ENCODE data around the gene ABHD8.
"Not testable (repeated sequence)": the region's sequence is repeated elsewhere in the genome, so short reads cannot be mapped to it uniquely, and the experiment has no call there.

ABHD8 gene

GRCh38 chr19:17303940-17304267 lies 679 bp upstream of the ABHD8 start:
- Mint-ChIP-seq H3K27ac (no peak overlapping the region), H3K27me3 (no peaks in the 10 kb centered on the region), H3K4me3 (peak overlapping the region; percentile 70), H3K9me3 (no peaks in the 10 kb centered on the region), H3K36me3 (ENCODE audit: low read depth) (peaks cover 19% of the 10 kb centered on the region), H3K4me1 (ENCODE audit: low read depth) (peaks cover 38% of the 10 kb centered on the region)
- no peak for DNase-seq

GRCh38 chr19:17302391-17303166 lies 646 bp downstream of the ABHD8 start:
- H3K4me1 Mint-ChIP-seq (ENCODE audit: low read depth): peaks cover 32% of the 10 kb centered on the region
- DNase-seq: no peak
- H3K9me3 Mint-ChIP-seq: no peaks in the 10 kb centered on the region
- H3K4me3 Mint-ChIP-seq: peak overlapping the region; percentile 70
- H3K36me3 Mint-ChIP-seq (ENCODE audit: low read depth): peaks cover 27% of the 10 kb centered on the region
- H3K27ac Mint-ChIP-seq: no peak overlapping the region
- H3K27me3 Mint-ChIP-seq: no peaks in the 10 kb centered on the region

GRCh38 chr19:17300992-17301619 lies 2.1 kb downstream of the ABHD8 start:
- H3K36me3 Mint-ChIP-seq (ENCODE audit: low read depth): peaks cover 23% of the 10 kb centered on the region
- no peak overlapping the region for H3K4me3 Mint-ChIP-seq
- no peaks in the 10 kb centered on the region for H3K9me3 Mint-ChIP-seq

DNA sequence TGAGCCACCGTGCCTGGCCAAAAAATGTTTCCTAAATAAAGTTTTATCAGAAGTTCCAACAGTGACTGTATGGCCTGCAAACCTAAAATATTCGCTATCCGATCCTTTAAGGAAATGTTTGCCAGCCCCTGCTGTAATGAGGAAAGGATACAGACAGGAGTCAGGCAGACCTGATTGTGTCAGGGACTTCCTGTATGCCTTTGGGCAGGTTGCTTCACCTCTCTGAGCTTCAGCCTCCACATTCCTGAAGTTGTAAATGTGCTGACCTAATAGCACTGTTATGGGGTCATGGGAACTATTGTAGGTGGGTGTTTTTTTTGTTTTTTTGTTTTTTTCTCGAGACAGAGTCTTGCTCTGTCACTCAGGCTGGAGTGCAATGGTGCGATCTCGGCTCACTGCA lies 6.2 kb downstream of the ABHD8 start:
- Mint-ChIP-seq H3K4me1 (ENCODE audit: low read depth) (peaks cover 12% of the 10 kb centered on the region), H3K4me3 (no peak overlapping the region), H3K27ac (peak overlapping the region; percentile 61), H3K27me3 (no peaks in the 10 kb centered on the region), H3K9me3 (no peaks in the 10 kb centered on the region), H3K36me3 (ENCODE audit: low read depth) (peaks cover 31% of the 10 kb centered on the region)
- no peak for DNase-seq

More at GRCh38 chr19:17300992-17301619, 2.1 kb downstream of the ABHD8 start:
- DNase-seq: no peak
- H3K27me3 Mint-ChIP-seq: no peaks in the 10 kb centered on the region
- H3K27ac Mint-ChIP-seq: no peak overlapping the region
- H3K4me1 Mint-ChIP-seq (ENCODE audit: low read depth): peaks cover 29% of the 10 kb centered on the region

DNA sequence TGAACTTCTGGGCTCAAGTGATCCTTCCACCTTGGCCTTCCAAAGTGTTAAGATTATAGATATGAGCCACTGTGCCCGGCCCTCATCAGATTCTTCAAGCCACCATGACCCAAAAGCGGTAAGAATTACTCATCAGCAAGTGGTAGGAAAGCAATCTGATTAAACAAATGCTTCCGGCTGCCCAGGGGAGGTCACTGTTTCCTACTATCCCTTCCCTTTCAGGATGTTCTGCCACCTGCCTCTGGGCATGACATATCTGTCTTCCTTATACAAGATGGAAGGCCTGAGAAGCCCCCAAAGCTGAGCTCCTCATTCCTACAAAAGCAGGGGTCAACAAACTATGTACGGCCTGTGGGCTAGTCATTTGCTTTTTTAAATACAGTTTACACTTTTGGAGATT lies 7.0 kb downstream of the ABHD8 start:
- DNase-seq: no peak
- Mint-ChIP-seq H3K9me3 (no peaks in the 10 kb centered on the region), H3K27me3 (no peaks in the 10 kb centered on the region), H3K4me3 (no peak overlapping the region), H3K27ac (peak overlapping the region; percentile 71), H3K4me1 (ENCODE audit: low read depth) (peaks cover 14% of the 10 kb centered on the region), H3K36me3 (ENCODE audit: low read depth) (peaks cover 29% of the 10 kb centered on the region)

GRCh38 chr19:17295551-17295950 lies 7.7 kb downstream of the ABHD8 start:
- H3K9me3 Mint-ChIP-seq, DNase-seq, H3K27ac Mint-ChIP-seq, H3K27me3 Mint-ChIP-seq, H3K4me3 Mint-ChIP-seq: not testable (repeated sequence)
- Mint-ChIP-seq H3K4me1 (ENCODE audit: low read depth) (peaks cover 14% of the 10 kb centered on the region), H3K36me3 (ENCODE audit: low read depth) (peaks cover 26% of the 10 kb centered on the region)

- no peak overlapping the region for H3K27ac Mint-ChIP-seq
- H3K4me1 Mint-ChIP-seq (ENCODE audit: low read depth): peaks cover 14% of the 10 kb centered on the region
- DNase-seq: peak; percentile 75
- no peaks in the 10 kb centered on the region for H3K9me3 Mint-ChIP-seq
- peaks cover 23% of the 10 kb centered on the region for H3K36me3 Mint-ChIP-seq (ENCODE audit: low read depth)
- H3K27me3 Mint-ChIP-seq: no peaks in the 10 kb centered on the region
- peak overlapping the region; percentile 8 for H3K4me3 Mint-ChIP-seq
Observed at GRCh38 chr19:17294051-17294891, 9.0 kb downstream of the ABHD8 start.

DNA sequence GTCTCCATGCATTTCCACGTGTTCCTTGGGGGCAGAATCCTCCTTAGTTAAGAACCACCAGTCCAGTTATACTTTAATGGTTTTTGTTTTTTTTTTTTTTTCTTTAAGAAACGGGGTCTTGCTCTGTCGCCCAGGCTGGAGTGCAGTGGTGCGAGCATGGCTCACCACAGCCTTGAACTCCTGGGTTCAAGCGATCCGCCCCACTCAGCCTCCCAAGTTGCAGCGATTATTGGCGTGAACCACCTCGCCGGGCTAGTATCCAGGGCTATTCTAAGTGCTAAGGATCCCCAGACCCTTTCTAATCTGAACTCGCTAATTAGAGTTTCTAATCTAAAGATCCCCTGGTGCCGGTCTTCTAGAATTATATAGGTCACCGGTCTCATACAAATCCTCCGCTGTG lies 9.6 kb downstream of the ABHD8 start:
- H3K4me1 Mint-ChIP-seq (ENCODE audit: low read depth): peaks cover 14% of the 10 kb centered on the region
- H3K4me3 Mint-ChIP-seq: peak overlapping the region; percentile 8

GRCh38 chr19:17292301-17293074 lies 10.7 kb downstream of the ABHD8 start:
- Mint-ChIP-seq H3K4me1 (ENCODE audit: low read depth) (peaks cover 14% of the 10 kb centered on the region), H3K36me3 (ENCODE audit: low read depth) (peaks cover 14% of the 10 kb centered on the region), H3K27ac (peak overlapping the region; percentile 90), H3K9me3 (no peaks in the 10 kb centered on the region), H3K27me3 (peaks cover 2% of the 10 kb centered on the region), H3K4me3 (peak overlapping the region; percentile 88)
- peak; percentile 93 for DNase-seq

More for the DNA sequence above, 9.6 kb downstream of the ABHD8 start:
- no peaks in the 10 kb centered on the region for H3K27me3 Mint-ChIP-seq
- H3K27ac Mint-ChIP-seq: no peak overlapping the region
- no peaks in the 10 kb centered on the region for H3K9me3 Mint-ChIP-seq
- H3K36me3 Mint-ChIP-seq (ENCODE audit: low read depth): peaks cover 20% of the 10 kb centered on the region
- DNase-seq: no peak

- Mint-ChIP-seq H3K27ac (no peak overlapping the region), H3K4me3 (no peak overlapping the region), H3K4me1 (ENCODE audit: low read depth) (peaks cover 8% of the 10 kb centered on the region), H3K9me3 (no peaks in the 10 kb centered on the region), H3K36me3 (ENCODE audit: low read depth) (peaks cover 11% of the 10 kb centered on the region), H3K27me3 (peaks cover 3% of the 10 kb centered on the region)
- peak; percentile 68 for DNase-seq
Observed at GRCh38 chr19:17289489-17289888, 13.7 kb downstream of the ABHD8 start.

- Mint-ChIP-seq H3K4me3 (no peak overlapping the region), H3K36me3 (ENCODE audit: low read depth) (peaks cover 16% of the 10 kb centered on the region), H3K9me3 (no peaks in the 10 kb centered on the region), H3K27ac (no peak overlapping the region), H3K4me1 (ENCODE audit: low read depth) (peaks cover 7% of the 10 kb centered on the region), H3K27me3 (peaks cover 6% of the 10 kb centered on the region)
- DNase-seq: no peak
Observed at GRCh38 chr19:17286752-17287151, 16.5 kb downstream of the ABHD8 start.

DNA sequence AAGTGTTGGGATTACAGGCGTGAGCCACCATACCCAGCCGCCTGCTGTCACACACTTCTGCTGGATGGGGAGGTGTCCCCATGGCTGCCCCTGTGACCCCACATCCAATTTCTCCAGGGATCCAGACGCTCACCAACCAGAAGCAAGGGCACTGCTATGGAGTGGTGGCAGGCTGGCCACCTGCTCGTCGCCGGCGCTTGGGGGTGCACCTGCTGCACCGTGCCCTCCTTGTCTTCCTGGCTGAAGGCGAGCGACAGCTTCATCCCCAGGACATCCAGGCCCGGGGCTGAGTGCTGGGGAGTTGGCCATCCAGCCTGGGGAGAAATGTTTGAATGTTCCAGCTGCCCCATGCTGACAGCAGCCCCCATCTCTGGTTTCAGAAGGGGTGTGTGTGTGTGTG lies 17.0 kb downstream of the ABHD8 start:
- H3K27ac Mint-ChIP-seq: no peak overlapping the region
- DNase-seq: no peak
- H3K27me3 Mint-ChIP-seq: peaks cover 9% of the 10 kb centered on the region
- no peak overlapping the region for H3K4me3 Mint-ChIP-seq
- H3K9me3 Mint-ChIP-seq: no peaks in the 10 kb centered on the region
- peaks cover 16% of the 10 kb centered on the region for H3K36me3 Mint-ChIP-seq (ENCODE audit: low read depth)
- H3K4me1 Mint-ChIP-seq (ENCODE audit: low read depth): peaks cover 9% of the 10 kb centered on the region

DNA sequence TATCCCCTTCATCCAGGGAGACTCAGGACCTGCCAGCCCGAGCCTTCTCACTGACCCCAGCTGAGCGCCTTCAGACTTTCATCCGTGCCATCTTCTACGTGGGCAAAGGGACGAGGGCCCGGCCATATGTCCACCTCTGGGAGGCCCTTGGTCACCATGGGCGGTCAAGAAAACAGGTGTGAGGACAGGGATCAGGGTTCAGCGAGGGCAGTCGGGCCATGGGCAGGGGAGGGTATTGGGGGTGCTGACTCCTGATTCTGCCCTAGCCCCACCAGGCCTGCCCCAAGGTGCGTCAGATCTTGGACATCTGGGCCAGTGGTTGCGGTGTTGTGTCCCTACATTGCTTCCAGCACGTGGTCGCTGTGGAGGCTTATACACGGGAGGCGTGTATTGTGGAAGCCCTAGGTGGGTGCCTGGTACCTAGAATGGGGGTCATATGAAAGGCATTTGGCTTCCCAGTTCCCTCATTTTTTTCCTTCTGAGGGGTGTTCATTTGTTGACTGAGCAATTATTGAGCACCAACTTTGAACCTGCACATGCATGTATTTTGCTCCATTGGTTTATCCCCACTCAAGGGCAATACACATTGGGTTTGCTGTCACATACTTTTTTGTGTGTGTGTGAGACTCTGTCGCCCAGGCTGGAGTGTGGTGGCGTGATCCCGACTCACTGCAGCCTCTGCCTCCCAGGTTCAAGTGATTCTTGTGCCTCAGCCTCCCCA lies 17.6 kb downstream of the ABHD8 start:
- Mint-ChIP-seq H3K36me3 (ENCODE audit: low read depth) (peaks cover 16% of the 10 kb centered on the region), H3K27me3 (peaks cover 11% of the 10 kb centered on the region), H3K4me3 (no peak overlapping the region), H3K4me1 (ENCODE audit: low read depth) (peaks cover 9% of the 10 kb centered on the region), H3K9me3 (no peaks in the 10 kb centered on the region), H3K27ac (no peak overlapping the region)
- no peak for DNase-seq
